Retina (tissue), 1 donor: ENCODE measurements around the gene OLR1.
"Not testable (repeated sequence)": the region's sequence is repeated elsewhere in the genome, so short reads cannot be mapped to it uniquely, and the experiment has no call there.

Experiments used
- DNase-seq: peaks from one replicate; pipeline ENCODE4 v3.0.0-alpha.2; 2016

The OLR1 gene

DNA sequence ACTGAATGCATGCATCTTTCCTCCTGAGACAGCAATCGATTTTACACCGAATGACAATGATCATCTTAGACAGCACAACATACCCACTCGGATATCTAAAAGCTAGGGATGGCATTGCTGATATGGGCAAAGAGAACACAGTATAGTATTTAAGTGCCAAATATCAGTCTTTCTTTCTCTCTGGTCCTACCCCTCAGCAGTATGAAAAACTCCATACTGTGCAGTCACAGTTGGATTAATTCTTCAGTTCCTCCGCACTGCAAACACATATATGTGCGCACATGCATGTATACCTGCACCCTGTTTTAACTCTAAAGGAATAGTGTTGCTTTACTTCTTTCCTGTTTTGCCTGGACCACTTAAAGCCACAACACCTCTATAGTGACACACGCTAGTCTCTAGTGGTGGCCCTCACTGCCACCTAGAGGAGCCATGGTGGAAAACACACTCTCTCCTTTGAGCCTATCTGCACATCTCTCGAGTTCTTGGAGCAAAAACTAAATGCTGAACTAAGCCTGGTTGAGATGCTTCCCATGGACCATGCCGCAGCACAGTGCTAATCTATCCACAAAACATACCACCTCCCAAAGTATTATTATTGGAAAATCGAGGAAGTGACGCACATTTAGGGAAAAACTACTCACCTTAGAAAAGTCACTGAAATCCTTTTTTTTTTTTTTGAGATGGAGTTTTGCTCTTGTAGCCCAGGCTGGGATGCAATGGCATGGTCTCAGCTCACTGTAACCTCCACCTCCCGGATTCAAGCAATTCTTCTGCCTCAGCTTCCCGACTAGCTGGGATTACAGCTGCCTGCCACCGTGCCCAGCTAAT, 18.8 kb upstream of the OLR1 start:
- peak; percentile 47 for DNase-seq

DNA sequence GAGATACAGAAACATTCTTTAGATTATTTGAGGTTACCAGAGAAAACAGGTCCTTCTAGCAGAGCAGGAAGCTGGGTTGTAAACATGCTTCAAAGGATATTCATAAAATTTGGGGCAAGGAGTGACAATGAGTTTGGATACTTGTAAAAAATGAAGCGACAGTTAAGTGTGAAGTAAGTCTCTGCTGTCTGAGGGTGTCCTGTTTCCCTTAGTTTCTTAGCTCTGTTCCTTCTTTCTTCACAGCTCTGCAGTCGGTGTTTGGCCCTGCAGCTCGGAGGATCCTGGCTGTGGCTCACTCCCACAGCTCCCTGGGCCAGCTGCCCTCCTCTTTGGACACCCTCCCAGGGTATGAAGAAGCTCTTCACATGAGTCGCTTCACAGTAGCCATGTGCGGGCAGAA, 17.7 kb upstream of the OLR1 start:
- DNase-seq, result peak; percentile 6

DNA sequence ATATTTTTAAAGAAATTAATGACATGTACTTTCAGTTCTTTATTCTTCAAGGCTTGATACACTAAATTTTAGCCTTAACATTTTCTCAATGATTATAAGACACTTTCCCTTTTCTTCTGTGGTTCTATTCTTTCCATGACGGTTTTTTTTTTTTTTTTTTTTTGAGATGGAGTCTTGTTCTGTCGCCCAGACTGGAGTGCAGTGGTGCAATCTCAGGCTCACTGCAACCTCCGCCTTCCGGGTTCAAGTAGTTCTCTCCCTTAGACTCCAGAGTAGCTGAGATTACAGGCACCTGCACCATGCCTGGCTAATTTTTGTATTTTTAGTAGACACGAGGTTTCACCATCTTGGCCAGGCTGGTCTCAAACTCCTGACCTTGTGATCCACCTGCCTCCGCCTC, 15.0 kb upstream of the OLR1 start:
- not testable (repeated sequence) for DNase-seq

DNA sequence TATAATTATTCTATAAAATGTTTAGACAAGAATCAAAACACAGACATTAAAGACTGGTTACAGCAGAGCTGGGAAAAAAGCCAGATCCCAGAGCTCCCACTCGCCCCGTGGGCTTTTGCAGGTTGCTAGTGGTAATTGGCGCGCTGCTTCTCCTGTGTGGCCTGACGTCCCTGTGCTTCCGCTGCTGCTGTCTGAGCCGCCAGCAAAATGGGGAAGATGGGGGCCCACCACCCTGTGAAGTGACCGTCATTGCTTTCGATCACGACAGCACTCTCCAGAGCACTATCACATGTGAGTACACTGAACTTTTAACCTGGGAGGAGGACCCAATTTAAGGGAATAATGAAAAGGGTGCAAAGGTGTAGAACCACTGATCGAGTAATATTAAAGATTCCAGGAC, 14.4 kb upstream of the OLR1 start:
- no peak for DNase-seq

DNA sequence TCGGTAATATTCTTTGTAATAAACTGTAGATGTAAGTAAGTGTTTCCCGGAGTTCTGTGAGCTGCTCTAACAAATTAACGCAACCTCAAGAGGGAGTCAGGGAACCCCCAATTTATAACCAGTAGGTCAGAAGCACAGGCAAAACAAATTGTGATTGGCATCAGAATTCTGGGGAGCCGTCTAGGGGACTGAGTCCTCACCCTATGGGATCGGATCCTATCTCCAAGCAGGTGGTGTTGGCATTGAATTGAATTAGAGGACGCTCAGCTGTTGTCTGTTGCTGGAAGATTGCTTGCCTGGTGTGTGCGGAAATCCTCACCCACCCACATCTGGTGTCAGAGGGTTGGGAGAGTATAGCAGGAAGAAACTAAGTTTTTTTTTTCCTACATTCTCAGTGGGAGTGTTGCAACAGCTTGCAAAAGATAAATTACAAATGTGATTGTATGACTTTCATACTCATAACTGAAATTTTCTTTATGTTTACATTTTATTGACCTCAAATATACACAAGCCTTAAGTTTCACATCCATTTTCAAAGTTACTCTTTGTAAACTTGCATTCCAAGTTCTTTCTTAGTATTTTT, 12.4 kb upstream of the OLR1 start:
- no peak for DNase-seq

DNA sequence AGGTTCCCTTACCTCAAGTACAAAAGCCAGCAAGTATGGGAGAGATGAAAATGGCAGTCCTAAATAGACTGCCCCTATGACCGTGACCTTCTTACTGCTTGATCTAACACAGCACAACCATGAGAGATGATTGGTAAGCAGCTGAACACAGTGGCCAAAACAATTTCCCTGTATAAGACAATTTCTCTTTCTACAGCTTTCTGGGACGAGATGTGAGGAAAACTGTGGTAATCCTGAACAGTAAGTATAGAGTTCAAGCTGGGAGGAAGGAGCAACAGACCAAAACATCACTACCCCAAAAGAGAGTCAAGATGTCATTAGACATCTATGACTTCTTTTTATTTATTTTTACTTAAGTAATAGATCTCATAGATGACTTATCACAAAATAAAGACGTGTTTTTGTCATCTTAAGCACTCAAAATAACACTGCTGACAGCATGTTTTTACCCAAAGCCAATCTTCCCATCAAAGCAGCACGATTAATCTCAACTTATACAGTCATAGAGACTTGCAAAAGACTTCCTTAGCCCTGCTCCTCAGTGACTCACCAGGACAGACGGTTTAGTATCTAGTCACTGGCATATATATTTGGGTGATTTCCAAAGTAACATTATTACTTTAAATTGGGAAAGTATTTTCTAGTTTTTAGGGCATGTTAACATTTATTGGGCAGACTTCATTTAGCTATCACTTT, 10.6 kb upstream of the OLR1 start:
- no peak for DNase-seq

DNA sequence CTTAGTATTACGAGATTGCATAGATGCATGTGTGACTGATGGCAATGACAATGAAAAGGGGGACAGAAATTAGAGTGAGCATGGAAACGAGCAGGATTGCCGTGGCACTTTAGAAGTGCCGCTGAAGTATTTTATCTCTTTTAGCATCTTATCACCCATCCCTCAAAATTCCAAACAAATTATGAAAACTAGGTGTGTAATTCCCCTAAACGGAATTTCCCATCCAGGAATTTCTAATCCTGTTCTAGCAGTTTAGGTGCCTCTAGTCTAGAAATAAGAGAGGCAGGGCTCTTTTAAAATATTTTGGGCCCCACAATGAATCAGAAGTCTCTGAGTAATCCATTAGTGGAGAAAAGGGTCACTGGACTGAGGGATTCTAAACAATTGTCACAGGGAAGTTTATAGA, 7.8 kb upstream of the OLR1 start:
- DNase-seq, result no peak

DNA sequence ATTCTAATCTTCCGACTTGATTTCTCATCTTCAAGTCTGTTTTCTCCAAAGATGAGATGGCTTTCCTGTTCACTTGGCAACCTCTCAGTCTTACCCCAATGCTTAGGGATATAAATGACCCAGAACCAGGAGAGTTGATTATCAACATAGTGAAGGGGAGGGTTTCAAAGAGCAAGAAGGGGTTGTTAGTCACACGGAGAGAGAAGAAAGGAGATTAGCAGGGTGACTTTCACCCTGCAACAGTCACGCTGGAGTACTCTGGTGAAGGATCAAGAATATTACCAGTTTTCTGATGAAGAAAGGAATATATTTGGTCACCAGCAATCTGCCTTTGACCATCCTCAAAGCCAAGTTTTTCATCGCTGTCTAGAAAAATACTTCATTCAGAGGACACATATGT, 6.9 kb upstream of the OLR1 start, which contains the start of gene TMEM52B:
Gene TMEM52B (plus strand): TSS at position 212 of the 400 bp plus-strand sequence. CDS start 543 bp downstream, outside the sequence.
- no peak for DNase-seq

DNA sequence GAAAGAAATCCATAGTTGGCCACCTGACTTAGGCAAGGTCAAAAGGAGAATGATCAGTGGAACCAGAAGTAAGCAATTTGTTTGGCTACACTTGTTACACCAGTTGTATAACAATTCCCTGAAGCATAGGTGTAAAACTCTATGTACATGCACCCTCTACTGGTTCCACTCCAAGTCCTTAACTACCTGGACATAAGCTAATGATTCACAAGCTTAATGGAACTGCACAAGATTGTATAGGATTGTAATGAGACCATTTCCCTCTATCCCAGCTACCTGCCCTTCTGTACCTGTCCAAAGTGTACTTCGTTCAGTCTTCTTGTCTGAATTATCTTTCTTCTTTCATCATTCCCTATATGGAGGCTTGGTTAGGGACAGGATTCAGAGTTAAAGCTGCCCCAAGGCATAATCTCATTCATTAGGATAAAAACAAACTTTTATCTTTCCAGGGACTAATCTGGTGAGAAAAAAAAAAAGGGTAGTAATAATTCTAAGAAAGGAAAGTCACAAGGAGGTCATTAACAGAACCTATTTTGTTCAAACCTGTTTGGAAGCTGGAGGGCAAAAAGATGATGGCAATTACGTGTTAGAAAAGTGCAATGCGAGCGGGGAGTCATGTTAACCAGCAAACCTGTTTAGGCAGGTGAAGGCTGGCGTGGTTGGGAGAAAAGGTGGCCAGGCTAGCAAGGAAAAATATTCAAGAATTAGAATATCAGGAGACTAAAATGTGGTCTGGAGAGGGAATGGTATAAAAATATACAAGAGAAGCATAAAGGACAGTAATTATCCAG, 4.1 kb upstream of the OLR1 start:
- no peak for DNase-seq

DNA sequence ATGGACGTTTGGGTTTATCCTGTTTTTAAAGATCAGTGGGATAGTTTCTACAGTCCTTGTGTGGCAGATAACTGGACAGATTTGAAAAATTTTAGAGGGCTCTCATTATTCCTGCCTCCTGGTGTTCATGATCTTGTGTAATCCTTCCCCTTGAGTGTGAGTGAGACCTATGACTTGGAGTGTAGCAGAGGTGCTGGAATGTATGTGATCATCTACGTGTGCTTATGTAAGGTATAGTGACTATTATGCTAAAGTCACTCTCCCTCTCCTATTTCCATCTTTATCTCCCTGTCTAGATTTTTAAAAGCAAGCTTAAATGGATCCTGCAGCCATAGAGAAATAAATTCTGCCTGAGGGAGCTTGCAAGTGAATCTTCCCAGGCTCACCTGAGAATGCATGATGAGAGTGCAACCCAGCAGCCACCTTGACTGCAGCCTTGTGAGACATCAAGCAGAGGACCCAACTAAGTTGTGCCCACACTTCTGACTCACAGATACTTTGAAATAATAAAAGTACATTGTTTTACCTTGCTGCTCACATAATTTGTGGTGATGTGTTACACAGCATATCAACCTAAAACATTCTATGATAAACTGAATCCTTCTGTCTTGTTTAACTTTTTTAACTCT, 3.2 kb upstream of the OLR1 start:
- no peak for DNase-seq

DNA sequence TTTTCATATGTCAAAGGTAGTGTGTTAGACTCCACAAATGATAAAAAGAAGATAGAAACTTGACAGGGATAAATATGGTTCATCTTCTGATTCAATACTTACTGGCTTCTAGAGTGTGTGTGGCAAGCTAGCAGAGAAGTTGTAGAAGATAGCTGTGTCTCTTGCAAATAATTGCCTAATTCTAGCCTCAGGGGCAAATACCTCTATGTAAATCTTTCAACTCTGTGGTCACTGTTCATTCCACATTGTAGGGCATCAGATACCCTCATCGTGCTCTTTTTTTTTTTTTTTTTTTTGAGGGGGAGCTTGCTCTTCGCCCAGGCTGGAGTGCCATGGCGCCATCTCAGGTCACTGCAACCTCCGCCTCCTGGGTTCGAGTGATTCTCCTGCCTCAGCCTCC, 1.7 kb downstream of the OLR1 start:
- no peak for DNase-seq

DNA sequence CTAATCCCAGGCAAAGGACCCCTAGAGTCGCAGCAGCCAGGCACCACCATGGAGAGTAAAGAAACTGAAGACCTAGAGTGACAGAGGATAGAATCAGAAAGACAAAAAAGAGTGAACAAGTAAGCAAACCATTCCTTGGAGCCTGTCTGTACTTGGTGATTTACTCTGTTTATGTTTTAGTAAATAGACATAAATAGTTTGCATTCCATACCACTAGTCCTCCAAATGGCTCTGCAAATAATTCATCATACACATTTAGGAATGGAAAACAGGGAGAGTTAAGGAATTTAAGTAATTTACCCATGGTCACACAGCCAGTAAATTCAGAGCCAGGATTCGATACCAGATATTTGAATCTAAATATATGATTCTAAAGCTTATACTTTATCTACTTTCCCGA, 2.8 kb downstream of the OLR1 start:
- no peak for DNase-seq

DNA sequence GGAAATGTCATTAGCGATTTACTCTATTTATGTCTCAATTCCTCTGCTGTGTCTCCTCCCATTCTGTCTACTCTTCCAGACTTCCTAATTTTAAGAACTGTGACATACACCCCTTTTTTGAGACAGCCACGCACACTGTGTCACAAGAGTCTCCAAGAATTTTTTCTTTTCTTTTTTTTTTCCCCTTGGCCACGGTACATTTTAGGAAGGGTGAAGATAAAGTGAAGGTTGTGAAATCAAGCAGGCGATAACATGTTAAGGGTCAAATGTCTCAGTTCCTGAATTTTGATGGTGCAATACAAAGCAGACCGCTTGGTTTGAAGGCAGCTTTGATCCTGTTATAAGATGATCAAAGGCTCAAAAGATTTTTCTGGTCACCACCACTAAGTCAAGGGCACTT, 4.3 kb downstream of the OLR1 start:
- no peak for DNase-seq

DNA sequence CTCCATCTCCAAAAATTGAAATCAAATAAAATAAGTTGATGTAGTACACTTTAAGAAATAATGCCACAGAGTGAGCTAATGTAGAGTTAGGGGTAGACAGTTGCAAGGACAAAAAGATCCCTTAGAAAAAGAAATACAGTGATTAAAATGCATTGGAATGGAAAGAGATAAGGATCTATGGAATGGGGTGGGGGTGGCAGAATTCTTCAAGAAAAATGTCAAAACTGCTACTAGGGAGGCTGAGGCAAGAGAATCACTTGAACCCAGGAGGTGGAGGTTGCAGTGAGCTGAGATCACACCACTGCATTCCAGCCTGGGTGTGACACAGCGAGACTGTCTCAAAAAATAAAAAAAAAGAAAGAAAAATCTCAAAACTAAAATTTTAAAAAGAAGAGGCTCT, 6.5 kb downstream of the OLR1 start:
- DNase-seq, result no peak

DNA sequence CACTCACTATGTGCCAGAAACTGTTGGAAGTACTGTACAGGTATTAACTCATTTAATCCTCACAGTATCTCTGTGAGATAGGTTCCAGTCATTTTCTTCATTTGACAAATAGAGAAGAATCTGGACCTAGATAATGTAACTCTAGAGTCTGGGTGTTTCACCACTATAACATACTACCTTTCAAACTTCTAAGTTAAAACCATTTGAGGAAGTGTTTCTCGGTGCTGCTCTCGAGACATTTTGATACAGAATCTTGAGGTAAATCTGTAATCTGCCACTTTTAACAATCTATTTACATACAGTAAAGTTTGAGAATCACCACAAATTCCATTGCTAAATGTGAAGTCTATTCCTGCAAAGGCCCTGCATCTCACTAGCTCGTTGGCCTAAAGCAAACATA, 8.8 kb downstream of the OLR1 start:
- no peak for DNase-seq

DNA sequence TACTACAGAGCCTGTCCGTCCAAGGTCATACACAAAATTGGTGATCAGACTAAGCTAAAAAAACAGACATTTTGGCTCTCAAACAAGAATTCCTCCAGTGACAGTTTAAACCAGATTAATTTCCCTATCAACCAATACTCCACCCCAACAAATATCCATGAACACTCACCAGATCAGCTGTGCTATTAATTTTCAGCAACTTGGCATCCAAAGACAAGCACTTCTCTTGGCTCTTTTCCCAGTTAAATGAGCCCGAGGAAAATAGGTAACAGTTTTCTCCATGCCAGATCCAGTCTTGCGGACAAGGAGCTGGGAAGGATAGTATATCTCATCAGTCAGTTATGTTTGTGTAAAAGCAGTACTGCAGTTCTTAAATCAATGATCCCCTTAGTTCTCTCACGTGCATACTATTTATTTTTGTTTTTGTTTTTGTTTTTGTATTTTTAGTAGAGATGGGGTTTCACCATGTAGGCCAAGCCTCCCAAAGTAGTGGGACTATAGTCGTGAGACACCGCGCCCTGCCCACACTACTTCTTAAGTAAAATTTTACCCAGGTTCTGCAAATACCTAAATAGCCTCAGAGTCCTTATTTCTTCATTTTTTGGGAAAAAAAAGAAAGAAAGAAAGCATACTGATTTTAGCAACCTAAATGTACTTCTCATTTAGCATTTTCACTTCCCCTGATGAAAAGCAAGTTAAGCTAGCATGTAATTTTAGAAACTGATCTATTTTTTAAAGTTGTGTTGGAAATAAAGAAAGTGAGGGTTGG, 11.1 kb downstream of the OLR1 start:
- DNase-seq, result no peak

DNA sequence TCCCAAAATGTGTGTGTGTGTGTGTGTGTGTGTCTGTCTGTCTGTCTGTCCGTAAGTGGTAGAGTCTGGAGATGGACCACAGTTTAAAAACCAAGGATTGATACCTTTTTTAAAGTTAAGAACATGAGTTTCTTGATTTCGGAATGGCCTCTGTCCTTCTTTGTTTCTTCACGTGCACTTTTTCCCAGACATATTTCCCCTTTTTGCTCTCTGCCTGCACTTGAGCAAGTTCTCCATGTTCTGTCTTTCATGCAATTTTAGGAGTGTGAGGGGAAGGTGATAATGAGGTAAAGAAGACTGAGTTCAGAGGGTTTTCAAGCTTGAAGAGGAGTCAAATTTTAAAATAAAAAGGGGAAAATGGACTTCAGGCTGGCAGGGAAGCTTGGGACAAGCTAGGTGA, 12.7 kb downstream of the OLR1 start:
- DNase-seq, result no peak

DNA sequence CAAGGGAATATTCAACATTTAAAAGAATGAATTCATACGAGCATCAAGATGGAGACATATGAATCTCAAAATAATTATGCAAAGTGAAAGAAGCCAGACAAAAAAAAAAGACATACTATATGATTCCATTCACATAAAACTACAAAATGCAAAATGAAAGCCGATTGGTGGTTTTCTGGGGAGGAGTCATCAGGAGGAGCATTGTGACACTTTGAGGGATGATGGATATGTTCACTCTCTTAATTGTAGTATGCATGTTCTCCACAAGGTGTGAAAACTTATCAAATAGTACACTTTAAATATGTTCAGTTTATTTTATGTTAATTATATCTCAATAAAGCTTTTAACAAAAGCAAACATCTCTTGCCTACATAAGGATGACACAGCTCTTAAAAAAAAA, 13.5 kb downstream of the OLR1 start:
- DNase-seq, result no peak

DNA sequence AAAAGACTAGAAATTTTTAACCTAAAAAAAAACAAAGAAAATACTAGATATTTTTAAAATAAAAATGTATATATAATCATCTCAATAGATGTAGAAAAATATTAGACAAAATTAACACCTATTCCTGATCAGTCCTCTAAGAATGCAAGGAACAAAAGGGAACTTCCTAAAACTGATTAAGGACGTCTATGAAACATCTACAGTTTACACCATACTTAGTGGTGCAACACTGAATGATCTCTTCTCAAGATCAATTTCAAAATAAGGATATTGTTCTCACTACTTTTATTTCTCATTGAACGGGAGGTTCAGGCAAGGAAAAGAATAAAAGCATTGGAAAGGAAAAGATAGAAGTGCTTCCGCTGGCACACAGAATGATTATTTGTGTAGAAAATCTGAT, 16.0 kb downstream of the OLR1 start:
- DNase-seq, result no peak

DNA sequence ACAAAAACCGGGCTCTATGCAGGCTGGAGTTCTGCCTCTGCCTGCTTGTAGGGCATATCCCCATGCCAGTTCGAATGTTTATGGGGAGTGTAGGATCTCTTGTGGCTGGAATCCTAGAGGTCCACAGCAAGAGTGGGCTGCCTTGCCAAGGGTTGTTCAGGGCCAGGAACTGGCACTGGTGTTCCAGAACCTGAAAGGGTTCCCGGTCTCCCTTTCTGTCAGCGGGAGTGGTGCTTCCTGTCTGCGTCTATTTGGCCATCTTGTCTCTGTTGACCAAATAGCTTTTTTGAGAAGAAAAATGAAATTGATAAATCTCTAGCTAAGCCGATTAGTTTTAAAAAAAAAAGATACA, 17.8 kb downstream of the OLR1 start:
- no peak for DNase-seq

DNA sequence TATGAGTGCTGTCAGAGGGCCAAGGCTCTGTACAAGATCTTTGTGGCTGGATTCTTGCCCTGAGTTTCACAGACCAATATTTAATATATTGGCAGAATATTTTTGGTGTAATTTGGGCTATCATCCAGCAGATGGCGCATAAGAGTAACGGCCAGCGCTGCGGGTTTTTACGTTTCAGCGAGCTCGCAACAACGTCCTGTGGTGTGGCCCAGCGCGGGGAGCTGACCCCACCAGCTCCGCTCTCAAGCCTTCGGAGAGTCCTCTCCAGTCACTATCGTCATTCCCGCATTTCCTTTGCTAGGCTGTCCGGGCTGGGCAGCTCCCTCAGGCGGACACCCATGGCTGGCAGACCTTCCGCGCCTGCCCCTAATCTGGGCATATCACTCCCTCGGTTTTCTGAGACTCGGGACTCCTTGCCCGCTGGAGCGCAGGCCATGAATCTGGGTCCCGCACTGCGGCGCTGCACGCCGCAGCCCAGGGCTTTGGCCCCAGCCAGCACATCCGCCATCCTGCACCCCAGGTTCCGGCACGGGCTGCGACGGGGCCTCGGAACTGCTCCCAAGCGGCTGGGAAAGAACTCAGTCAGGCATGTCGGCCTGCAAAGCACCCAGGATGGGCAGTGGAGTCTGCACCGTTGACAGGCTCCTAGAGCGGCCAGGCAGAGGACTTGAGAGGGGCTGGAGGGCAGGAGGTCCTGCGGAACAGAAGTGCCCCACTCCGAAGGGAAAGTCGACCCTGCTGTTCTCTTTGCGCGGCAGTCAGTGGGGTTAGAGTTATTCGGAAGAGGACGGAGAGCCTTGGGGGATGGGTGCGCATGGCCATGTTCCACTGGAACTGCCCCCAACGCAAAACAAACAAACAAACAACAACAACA, 18.4 kb downstream of the OLR1 start:
- DNase-seq, result peak; percentile 96
